Hepatocyte (in vitro differentiated cells): ENCODE measurements around the gene BNIP5. TPM values are rescaled to one million over a fixed set of nuclear protein-coding genes. Genes with fewer than 3 reads are reported as not detected.

Experiments used
- DNase-seq: peaks from one replicate; pipeline ENCODE4 v3.0.0-alpha.2; 2016; ENCODE audit warnings: low spot score
- H2AFZ ChIP-seq: fragments of 200-600 bp; sonication (generic); 2 replicates; pipeline ENCODE4 v1.6.0; 2016; ENCODE audit warnings: antibody characterized with exemption, mild to moderate bottlenecking
- H3K27ac ChIP-seq: fragments of 200-600 bp; sonication (generic); 2 replicates; pipeline ENCODE4 v1.5.1; 2016; ENCODE audit warnings: mild to moderate bottlenecking
- H3K27me3 ChIP-seq: fragments of 200-600 bp; sonication (generic); 2 replicates; pipeline ENCODE4 v1.6.1; 2016
- H3K36me3 ChIP-seq: fragments of 200-600 bp; sonication (generic); replicated peaks from 2 replicates; pipeline ENCODE4 v1.5.1; 2016; ENCODE audit warnings: low read depth; ENCODE audit not compliant: insufficient read depth
- H3K4me1 ChIP-seq: fragments of 200-600 bp; sonication (generic); 2 replicates; pipeline ENCODE4 v1.5.1; 2016; ENCODE audit warnings: mild to moderate bottlenecking, moderate library complexity; ENCODE audit not compliant: insufficient read depth
- H3K4me2 ChIP-seq: fragments of 200-600 bp; sonication (generic); 2 replicates; pipeline ENCODE4 v1.6.0; 2016
- H3K4me3 ChIP-seq: fragments of 200-600 bp; sonication (generic); 2 replicates; pipeline ENCODE4 v1.5.1; 2016; ENCODE audit warnings: mild to moderate bottlenecking
- H3K79me2 ChIP-seq: fragments of 200-600 bp; sonication (generic); 2 replicates; pipeline ENCODE4 v1.6.0; 2017; ENCODE audit warnings: mild to moderate bottlenecking
- H3K9me2 ChIP-seq: fragments of 200-600 bp; sonication (generic); replicated peaks from 2 replicates; pipeline ENCODE4 v1.6.0; 2017; ENCODE audit warnings: mild to moderate bottlenecking; ENCODE audit not compliant: insufficient read depth
- H3K9me3 ChIP-seq: fragments of 200-600 bp; sonication (generic); 2 replicates; pipeline ENCODE4 v1.5.1; 2016; ENCODE audit warnings: low read depth, mild to moderate bottlenecking
- H4K20me1 ChIP-seq: fragments of 200-600 bp; sonication (generic); 2 replicates; pipeline ENCODE4 v1.6.0; 2016; ENCODE audit warnings: mild to moderate bottlenecking; ENCODE audit not compliant: insufficient read depth, poor library complexity, severe bottlenecking
- CTCF ChIP-seq: fragments of 200-600 bp; sonication (generic); IDR thresholded peaks from 2 replicates; pipeline ENCODE4 v1.5.1; 2016; ENCODE audit warnings: antibody characterized with exemption, mild to moderate bottlenecking; ENCODE audit not compliant: poor library complexity
- EZH2 ChIP-seq: fragments of 200-600 bp; sonication (generic); IDR thresholded peaks from 2 replicates; pipeline ENCODE4 v1.6.1; 2016; ENCODE audit warnings: antibody characterized with exemption, mild to moderate bottlenecking, borderline replicate concordance
- EZH2phosphoT487 ChIP-seq: fragments of 200-600 bp; sonication (generic); IDR thresholded peaks from one replicate; pipeline ENCODE4 v1.6.1; 2018; ENCODE audit warnings: antibody characterized with exemption, mild to moderate bottlenecking, low read depth, moderate library complexity; ENCODE audit not compliant: unreplicated experiment, severe bottlenecking
- WGBS: methylation state at CpG from one replicate; pipeline ENCODE4 v1.1.6; 2016; ENCODE audit warnings: low lambda C conversion rate; ENCODE audit errors: missing lambda C conversion rate; 5-methylcytosine and 5-hydroxymethylcytosine counted together
- polyA plus RNA-seq: library from polyadenylated mRNA; unstranded; fragments of >200 nt; fragmentation: Nextera tagmentation; extraction: Ambion mirVana; gene quantifications from 2 replicates; pipeline ENCODE4 v1.2.1, GENCODE V29; 2016
- total RNA-seq: library from RNA; depleted of rRNA; stranded (reverse); fragments of >200 nt; gene quantifications from 2 replicates; pipeline ENCODE4 v1.2.3, GENCODE V29; 2014

The BNIP5 gene
- total and polyA plus RNA-seq, 2 experiments from 2014 or later: 28.1 to 29.1 TPM

GRCh38 chr6:36350082-36350481 is 13.4 kb upstream of the BNIP5 start:
- no peaks in the 10 kb centered on the region for H3K79me2 ChIP-seq
- peak overlapping the region; percentile 15 for H3K4me2 ChIP-seq
- no peaks in the 10 kb centered on the region for H3K27me3 ChIP-seq
- H4K20me1 ChIP-seq: no peaks in the 10 kb centered on the region
- H3K27ac ChIP-seq: peak overlapping the region; percentile 90
- DNase-seq: no peak
- 92% methylated on average over 4 of the region's 4 CpGs for WGBS
- no peaks in the 10 kb centered on the region for H3K9me3 ChIP-seq
- H3K4me1 ChIP-seq: peaks cover 18% of the 10 kb centered on the region
- H3K4me3 ChIP-seq: no peak overlapping the region
- H2AFZ ChIP-seq: no peak overlapping the region
- H3K9me2 ChIP-seq: no peaks in the 10 kb centered on the region
- TF ChIP-seq EZH2phosphoT487 (no peak), CTCF (no peak), EZH2 (no peak)
- H3K36me3 ChIP-seq: no peaks in the 10 kb centered on the region

GRCh38 chr6:36349240-36349639 is 12.6 kb upstream of the BNIP5 start:
- no peaks in the 10 kb centered on the region for H3K9me2 ChIP-seq
- H2AFZ ChIP-seq: no peak overlapping the region
- H3K4me3 ChIP-seq: no peak overlapping the region
- no peaks in the 10 kb centered on the region for H3K27me3 ChIP-seq
- no peak for TF ChIP-seq CTCF
- no peak for TF ChIP-seq EZH2phosphoT487
- no peak for TF ChIP-seq EZH2
- H3K79me2 ChIP-seq: no peaks in the 10 kb centered on the region
- no peaks in the 10 kb centered on the region for H3K9me3 ChIP-seq
- DNase-seq: no peak
- H3K4me2 ChIP-seq: no peak overlapping the region
- peaks cover 18% of the 10 kb centered on the region for H3K4me1 ChIP-seq
- 91% methylated on average over 6 of the region's 6 CpGs for WGBS
- H4K20me1 ChIP-seq: no peaks in the 10 kb centered on the region
- peak overlapping the region; percentile 90 for H3K27ac ChIP-seq
- H3K36me3 ChIP-seq: no peaks in the 10 kb centered on the region

- no peaks in the 10 kb centered on the region for H3K36me3 ChIP-seq
- H3K9me2 ChIP-seq: no peaks in the 10 kb centered on the region
- TF ChIP-seq EZH2 (no peak), EZH2phosphoT487 (no peak), CTCF (no peak)
- H3K79me2 ChIP-seq: no peaks in the 10 kb centered on the region
- H3K27ac ChIP-seq: peak overlapping the region; percentile 75
- no peaks in the 10 kb centered on the region for H3K9me3 ChIP-seq
- no peak overlapping the region for H2AFZ ChIP-seq
- peak; percentile 57 for DNase-seq
- H3K4me3 ChIP-seq: no peak overlapping the region
- H4K20me1 ChIP-seq: no peaks in the 10 kb centered on the region
- WGBS: 55% methylated on average over 4 of the region's 4 CpGs
- no peak overlapping the region for H3K4me2 ChIP-seq
- H3K4me1 ChIP-seq: peaks cover 18% of the 10 kb centered on the region
- no peaks in the 10 kb centered on the region for H3K27me3 ChIP-seq
These were observed 10.9 kb upstream of the BNIP5 start for GRCh38 chr6:36347621-36348020.
